SK-N-SH treated with all-trans-retinoic acid at 6 μM for 48 hours (cell line): Measurements from ENCODE around the gene OR7C2.

Experiments used
- ATAC-seq: fragments of 200-7000 bp; cut with Tn5 transposase; 3 replicates; pipeline ENCODE4 v1.9.1; 2020; ENCODE audit warnings: mild to moderate bottlenecking, moderate library complexity
- ARNTL ChIP-seq: fragments of 450-650 bp; formaldehyde crosslinking; IDR thresholded peaks from 2 replicates; pipeline ENCODE4 v1.5.0; 2020; ENCODE audit warnings: low read depth, mild to moderate bottlenecking, moderate library complexity, borderline replicate concordance
- BACH2 ChIP-seq: fragments of 250-450 bp; sonication (Bioruptor Pico); IDR thresholded peaks from 2 replicates; pipeline ENCODE4 v1.9.0; 2021; ENCODE audit warnings: mild to moderate bottlenecking, borderline replicate concordance
- CSDC2 ChIP-seq: fragments of 250-450 bp; sonication (Bioruptor Pico); IDR thresholded peaks from 2 replicates; pipeline ENCODE4 v1.5.0; 2020; ENCODE audit warnings: mild to moderate bottlenecking, moderate library complexity
- ESRRG ChIP-seq: fragments of 250-450 bp; sonication (Bioruptor Pico); IDR thresholded peaks from 2 replicates; pipeline ENCODE4 v1.6.1; 2021; ENCODE audit warnings: mild to moderate bottlenecking
- GLIS3 ChIP-seq: fragments of 250-450 bp; sonication (Bioruptor Pico); IDR thresholded peaks from 2 replicates; pipeline ENCODE4 v1.5.0; 2020; ENCODE audit warnings: mild to moderate bottlenecking, moderate library complexity
- ISL1 ChIP-seq: fragments of 250-450 bp; sonication (Bioruptor Pico); IDR thresholded peaks from 2 replicates; pipeline ENCODE4 v2.1.2; 2022; ENCODE audit warnings: mild to moderate bottlenecking, moderate library complexity
- OSR1 ChIP-seq: fragments of 250-450 bp; sonication (Bioruptor Pico); IDR thresholded peaks from 2 replicates; pipeline ENCODE4 v1.8.0; 2022; ENCODE audit warnings: moderate library complexity, mild to moderate bottlenecking, inconsistent platforms
- PPARA ChIP-seq: fragments of 250-450 bp; sonication (Bioruptor Pico); IDR thresholded peaks from 2 replicates; pipeline ENCODE4 v1.5.0; 2020; ENCODE audit warnings: mild to moderate bottlenecking, borderline replicate concordance
- RARB ChIP-seq: fragments of 250-450 bp; sonication (Bioruptor Pico); IDR thresholded peaks from 2 replicates; pipeline ENCODE4 v1.8.0; 2021; ENCODE audit warnings: mild to moderate bottlenecking, moderate library complexity
- SNAI2 ChIP-seq: fragments of 250-450 bp; sonication (Bioruptor Pico); IDR thresholded peaks from 2 replicates; pipeline ENCODE4 v1.5.0; 2020; ENCODE audit warnings: mild to moderate bottlenecking, moderate library complexity
- TCF4 ChIP-seq: fragments of 250-450 bp; sonication (Bioruptor Pico); IDR thresholded peaks from 2 replicates; pipeline ENCODE4 v1.8.0; 2021; ENCODE audit warnings: mild to moderate bottlenecking, moderate library complexity, borderline replicate concordance
- TOX ChIP-seq: fragments of 250-450 bp; sonication (Bioruptor Pico); IDR thresholded peaks from 2 replicates; pipeline ENCODE4 v1.8.0; 2021; ENCODE audit warnings: mild to moderate bottlenecking, moderate library complexity, borderline replicate concordance
- ZC3H10 ChIP-seq: fragments of 250-450 bp; sonication (Bioruptor Pico); IDR thresholded peaks from 2 replicates; pipeline ENCODE4 v1.5.1; 2021; ENCODE audit warnings: mild to moderate bottlenecking, moderate library complexity
- ZFP3 ChIP-seq: fragments of 250-450 bp; sonication (Bioruptor Pico); IDR thresholded peaks from 2 replicates; pipeline ENCODE4 v1.5.0; 2020; ENCODE audit warnings: mild to moderate bottlenecking, moderate library complexity
- ZFP30 ChIP-seq: fragments of 450-650 bp; formaldehyde crosslinking; IDR thresholded peaks from 2 replicates; pipeline ENCODE4 v1.5.0; 2022; ENCODE audit warnings: mild to moderate bottlenecking, moderate library complexity
- ZNF565 ChIP-seq: fragments of 450-650 bp; formaldehyde crosslinking; conservative IDR thresholded peaks from 2 replicates; pipeline ENCODE4 v1.5.0; 2020; ENCODE audit warnings: low read depth, mild to moderate bottlenecking, moderate library complexity
- ZNF70 ChIP-seq: fragments of 450-650 bp; formaldehyde crosslinking; IDR thresholded peaks from 2 replicates; pipeline ENCODE4 v1.5.0; 2020; ENCODE audit warnings: mild to moderate bottlenecking, moderate library complexity
- ZNF8 ChIP-seq: fragments of 450-650 bp; formaldehyde crosslinking; IDR thresholded peaks from 2 replicates; pipeline ENCODE4 v1.5.0; 2020; ENCODE audit warnings: mild to moderate bottlenecking, moderate library complexity
- TF ChIP-seq, protein P1 (sequence below): fragments of 250-450 bp; sonication (Bioruptor Pico); IDR thresholded peaks from 2 replicates; pipeline ENCODE4 v1.5.1; 2020; ENCODE audit warnings: low read depth, mild to moderate bottlenecking, moderate library complexity
- TF ChIP-seq, protein P2 (sequence below): fragments of 250-450 bp; sonication (Bioruptor Pico); IDR thresholded peaks from 2 replicates; pipeline ENCODE4 v1.5.1; 2021; ENCODE audit warnings: mild to moderate bottlenecking, moderate library complexity
- TF ChIP-seq, protein P3 (sequence below): fragments of 250-450 bp; sonication (Bioruptor Pico); IDR thresholded peaks from 2 replicates; pipeline ENCODE4 v1.5.0; 2020; ENCODE audit warnings: mild to moderate bottlenecking, moderate library complexity
- TF ChIP-seq, protein P4 (sequence below): fragments of 250-450 bp; sonication (Bioruptor Pico); IDR thresholded peaks from 2 replicates; pipeline ENCODE4 v1.8.0; 2021; ENCODE audit warnings: low read depth, mild to moderate bottlenecking, moderate library complexity, borderline replicate concordance
- TF ChIP-seq, protein P5 (sequence below): fragments of 250-450 bp; sonication (Bioruptor Pico); IDR thresholded peaks from 2 replicates; pipeline ENCODE4 v1.8.0; 2020; ENCODE audit warnings: mild to moderate bottlenecking, moderate library complexity, borderline replicate concordance

OR7C2 gene

DNA sequence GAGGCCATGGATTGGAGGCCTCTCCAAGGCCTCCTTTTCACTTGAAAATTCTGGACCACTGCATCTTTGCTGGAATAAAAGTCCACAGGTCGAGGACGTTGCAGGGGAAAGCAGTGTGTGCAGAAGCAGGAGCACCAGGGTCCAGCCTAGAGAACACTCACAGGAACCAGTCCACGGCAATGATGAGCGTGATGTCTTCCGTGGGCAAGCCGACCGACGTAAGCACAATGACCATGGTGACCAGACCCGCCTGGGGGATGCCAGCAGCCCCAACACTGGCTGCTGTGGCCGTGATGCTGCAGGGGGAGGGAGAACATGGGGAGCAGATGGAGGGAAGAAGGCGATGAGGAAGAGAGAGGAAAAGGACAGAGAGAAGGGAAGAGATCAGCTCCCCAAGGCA is 11.5 kb downstream of the OR7C2 start:
- TF ChIP-seq, protein P1, sequence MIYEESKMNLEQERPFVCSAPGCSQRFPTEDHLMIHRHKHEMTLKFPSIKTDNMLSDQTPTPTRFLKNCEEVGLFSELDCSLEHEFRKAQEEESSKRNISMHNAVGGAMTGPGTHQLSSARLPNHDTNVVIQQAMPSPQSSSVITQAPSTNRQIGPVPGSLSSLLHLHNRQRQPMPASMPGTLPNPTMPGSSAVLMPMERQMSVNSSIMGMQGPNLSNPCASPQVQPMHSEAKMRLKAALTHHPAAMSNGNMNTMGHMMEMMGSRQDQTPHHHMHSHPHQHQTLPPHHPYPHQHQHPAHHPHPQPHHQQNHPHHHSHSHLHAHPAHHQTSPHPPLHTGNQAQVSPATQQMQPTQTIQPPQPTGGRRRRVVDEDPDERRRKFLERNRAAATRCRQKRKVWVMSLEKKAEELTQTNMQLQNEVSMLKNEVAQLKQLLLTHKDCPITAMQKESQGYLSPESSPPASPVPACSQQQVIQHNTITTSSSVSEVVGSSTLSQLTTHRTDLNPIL (CRISPR knock-in tag) = no peak
- TF ChIP-seq ZFP3 (CRISPR knock-in tag) (no peak), PPARA (CRISPR knock-in tag) (no peak), ISL1 (CRISPR knock-in tag) (no peak), TOX (CRISPR knock-in tag) (no peak), ZC3H10 (CRISPR knock-in tag) (no peak), ARNTL (CRISPR knock-in tag) (no peak), OSR1 (no peak), ZFP30 (CRISPR knock-in tag) (no peak), BACH2 (no peak), TCF4 (no peak), ZNF70 (CRISPR knock-in tag) (no peak), GLIS3 (no peak)
- TF ChIP-seq, protein P2, sequence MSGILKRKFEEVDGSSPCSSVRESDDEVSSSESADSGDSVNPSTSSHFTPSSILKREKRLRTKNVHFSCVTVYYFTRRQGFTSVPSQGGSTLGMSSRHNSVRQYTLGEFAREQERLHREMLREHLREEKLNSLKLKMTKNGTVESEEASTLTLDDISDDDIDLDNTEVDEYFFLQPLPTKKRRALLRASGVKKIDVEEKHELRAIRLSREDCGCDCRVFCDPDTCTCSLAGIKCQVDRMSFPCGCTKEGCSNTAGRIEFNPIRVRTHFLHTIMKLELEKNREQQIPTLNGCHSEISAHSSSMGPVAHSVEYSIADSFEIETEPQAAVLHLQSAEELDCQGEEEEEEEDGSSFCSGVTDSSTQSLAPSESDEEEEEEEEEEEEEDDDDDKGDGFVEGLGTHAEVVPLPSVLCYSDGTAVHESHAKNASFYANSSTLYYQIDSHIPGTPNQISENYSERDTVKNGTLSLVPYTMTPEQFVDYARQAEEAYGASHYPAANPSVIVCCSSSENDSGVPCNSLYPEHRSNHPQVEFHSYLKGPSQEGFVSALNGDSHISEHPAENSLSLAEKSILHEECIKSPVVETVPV (CRISPR knock-in tag) = no peak

DNA sequence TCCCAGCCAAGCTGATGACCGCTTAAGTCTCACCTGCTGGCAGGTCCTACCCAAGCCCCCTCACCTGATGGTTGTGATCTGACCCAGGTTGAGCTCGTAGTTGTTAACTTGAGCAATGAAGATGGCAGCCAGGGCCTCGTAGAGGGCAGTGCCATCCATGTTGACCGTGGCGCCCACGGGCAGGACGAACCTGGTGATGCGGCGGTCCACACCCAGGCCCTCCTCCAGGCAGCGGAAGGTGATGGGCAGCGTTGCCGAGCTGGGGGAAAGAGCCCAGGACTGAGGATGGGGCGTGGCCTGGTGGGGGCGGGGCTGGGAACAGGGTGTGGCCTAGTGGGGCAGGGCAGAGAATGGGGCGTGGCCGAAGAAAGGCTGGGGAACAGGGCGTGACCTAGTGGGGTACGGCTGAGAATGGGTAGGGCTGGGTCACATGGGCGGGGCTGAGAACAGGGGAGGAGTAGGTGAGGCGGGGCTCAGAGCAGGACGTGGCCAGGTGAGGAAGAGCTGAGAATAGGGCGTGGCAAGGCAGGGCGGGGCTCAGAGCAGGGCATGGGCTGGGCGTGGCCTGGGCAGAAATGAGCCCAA is 12.9 kb downstream of the OR7C2 start:
- TF ChIP-seq ESRRG (no peak), ZNF8 (CRISPR knock-in tag) (no peak), ZFP30 (CRISPR knock-in tag) (no peak), TOX (CRISPR knock-in tag) (no peak), ZNF565 (CRISPR knock-in tag) (no peak), ZNF70 (CRISPR knock-in tag) (no peak), TCF4 (no peak), CSDC2 (CRISPR knock-in tag) (no peak), RARB (CRISPR knock-in tag) (no peak), SNAI2 (CRISPR knock-in tag) (no peak), ARNTL (CRISPR knock-in tag) (no peak), PPARA (CRISPR knock-in tag) (no peak), ISL1 (CRISPR knock-in tag) (no peak), OSR1 (no peak), GLIS3 (no peak)
- TF ChIP-seq, protein P3, sequence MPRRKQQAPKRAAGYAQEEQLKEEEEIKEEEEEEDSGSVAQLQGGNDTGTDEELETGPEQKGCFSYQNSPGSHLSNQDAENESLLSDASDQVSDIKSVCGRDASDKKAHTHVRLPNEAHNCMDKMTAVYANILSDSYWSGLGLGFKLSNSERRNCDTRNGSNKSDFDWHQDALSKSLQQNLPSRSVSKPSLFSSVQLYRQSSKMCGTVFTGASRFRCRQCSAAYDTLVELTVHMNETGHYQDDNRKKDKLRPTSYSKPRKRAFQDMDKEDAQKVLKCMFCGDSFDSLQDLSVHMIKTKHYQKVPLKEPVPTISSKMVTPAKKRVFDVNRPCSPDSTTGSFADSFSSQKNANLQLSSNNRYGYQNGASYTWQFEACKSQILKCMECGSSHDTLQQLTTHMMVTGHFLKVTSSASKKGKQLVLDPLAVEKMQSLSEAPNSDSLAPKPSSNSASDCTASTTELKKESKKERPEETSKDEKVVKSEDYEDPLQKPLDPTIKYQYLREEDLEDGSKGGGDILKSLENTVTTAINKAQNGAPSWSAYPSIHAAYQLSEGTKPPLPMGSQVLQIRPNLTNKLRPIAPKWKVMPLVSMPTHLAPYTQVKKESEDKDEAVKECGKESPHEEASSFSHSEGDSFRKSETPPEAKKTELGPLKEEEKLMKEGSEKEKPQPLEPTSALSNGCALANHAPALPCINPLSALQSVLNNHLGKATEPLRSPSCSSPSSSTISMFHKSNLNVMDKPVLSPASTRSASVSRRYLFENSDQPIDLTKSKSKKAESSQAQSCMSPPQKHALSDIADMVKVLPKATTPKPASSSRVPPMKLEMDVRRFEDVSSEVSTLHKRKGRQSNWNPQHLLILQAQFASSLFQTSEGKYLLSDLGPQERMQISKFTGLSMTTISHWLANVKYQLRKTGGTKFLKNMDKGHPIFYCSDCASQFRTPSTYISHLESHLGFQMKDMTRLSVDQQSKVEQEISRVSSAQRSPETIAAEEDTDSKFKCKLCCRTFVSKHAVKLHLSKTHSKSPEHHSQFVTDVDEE (CRISPR knock-in tag) = no peak
- TF ChIP-seq, protein P4, sequence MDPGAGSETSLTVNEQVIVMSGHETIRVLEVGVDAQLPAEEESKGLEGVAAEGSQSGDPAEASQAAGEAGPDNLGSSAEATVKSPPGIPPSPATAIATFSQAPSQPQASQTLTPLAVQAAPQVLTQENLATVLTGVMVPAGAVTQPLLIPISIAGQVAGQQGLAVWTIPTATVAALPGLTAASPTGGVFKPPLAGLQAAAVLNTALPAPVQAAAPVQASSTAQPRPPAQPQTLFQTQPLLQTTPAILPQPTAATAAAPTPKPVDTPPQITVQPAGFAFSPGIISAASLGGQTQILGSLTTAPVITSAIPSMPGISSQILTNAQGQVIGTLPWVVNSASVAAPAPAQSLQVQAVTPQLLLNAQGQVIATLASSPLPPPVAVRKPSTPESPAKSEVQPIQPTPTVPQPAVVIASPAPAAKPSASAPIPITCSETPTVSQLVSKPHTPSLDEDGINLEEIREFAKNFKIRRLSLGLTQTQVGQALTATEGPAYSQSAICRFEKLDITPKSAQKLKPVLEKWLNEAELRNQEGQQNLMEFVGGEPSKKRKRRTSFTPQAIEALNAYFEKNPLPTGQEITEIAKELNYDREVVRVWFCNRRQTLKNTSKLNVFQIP = no peak
- ATAC-seq = no peak

More for the DNA sequence above, 11.5 kb downstream of the OR7C2 start:
- no peak for ATAC-seq

DNA sequence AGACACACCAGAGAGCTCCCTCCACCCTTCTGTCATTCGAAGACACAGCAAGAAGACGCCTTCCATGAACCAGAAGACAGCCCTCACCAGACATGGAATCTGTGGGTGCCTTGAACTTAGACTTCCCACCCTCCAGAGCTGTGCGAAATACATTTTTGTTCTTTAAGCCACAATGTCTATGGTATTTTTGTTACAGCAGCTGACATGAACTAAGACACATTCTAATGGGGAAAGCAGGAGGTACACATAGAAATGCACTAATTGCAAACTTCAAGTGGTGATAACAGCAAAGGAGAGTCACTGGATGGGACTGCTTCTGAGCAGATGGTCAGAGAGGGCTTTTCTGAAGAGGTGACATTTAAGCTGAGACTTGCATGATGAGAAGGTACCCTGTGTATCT is 16.2 kb downstream of the OR7C2 start:
- ATAC-seq = no peak
- TF ChIP-seq ZNF8 (CRISPR knock-in tag) = no peak
- no peak for TF ChIP-seq TCF4
- no peak for TF ChIP-seq BACH2
- TF ChIP-seq ISL1 (CRISPR knock-in tag) = no peak
- no peak for TF ChIP-seq ZFP3 (CRISPR knock-in tag)
- TF ChIP-seq SNAI2 (CRISPR knock-in tag) = no peak
- TF ChIP-seq, all 23 proteins: peak for 0

DNA sequence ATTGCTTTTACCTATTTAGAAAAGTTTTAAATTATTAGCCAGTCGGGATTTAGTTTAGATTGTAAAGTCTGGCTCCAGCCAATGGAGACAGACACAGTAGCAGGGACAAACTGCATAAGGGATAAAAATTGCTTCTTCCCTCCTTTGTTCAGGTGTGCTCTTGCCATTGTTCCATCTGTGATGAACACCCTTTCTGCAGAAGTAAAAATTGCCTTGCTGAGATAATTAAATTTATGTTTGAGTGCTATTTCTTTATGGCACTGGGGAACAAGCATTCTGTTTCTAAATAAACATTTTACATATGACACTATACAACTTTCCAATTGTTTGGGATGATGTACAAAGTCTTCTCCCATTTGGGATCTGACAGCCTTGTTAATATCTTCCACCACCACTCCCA is 18.0 kb downstream of the OR7C2 start:
- ATAC-seq = no peak
- TF ChIP-seq ARNTL (CRISPR knock-in tag) (no peak), ZFP3 (CRISPR knock-in tag) (no peak), TOX (CRISPR knock-in tag) (no peak), OSR1 (no peak), ESRRG (no peak), SNAI2 (CRISPR knock-in tag) (no peak), ISL1 (CRISPR knock-in tag) (no peak), ZC3H10 (CRISPR knock-in tag) (no peak), ZNF70 (CRISPR knock-in tag) (no peak), CSDC2 (CRISPR knock-in tag) (no peak), BACH2 (no peak), TCF4 (no peak), ZFP30 (CRISPR knock-in tag) (no peak)
- TF ChIP-seq, protein P5, sequence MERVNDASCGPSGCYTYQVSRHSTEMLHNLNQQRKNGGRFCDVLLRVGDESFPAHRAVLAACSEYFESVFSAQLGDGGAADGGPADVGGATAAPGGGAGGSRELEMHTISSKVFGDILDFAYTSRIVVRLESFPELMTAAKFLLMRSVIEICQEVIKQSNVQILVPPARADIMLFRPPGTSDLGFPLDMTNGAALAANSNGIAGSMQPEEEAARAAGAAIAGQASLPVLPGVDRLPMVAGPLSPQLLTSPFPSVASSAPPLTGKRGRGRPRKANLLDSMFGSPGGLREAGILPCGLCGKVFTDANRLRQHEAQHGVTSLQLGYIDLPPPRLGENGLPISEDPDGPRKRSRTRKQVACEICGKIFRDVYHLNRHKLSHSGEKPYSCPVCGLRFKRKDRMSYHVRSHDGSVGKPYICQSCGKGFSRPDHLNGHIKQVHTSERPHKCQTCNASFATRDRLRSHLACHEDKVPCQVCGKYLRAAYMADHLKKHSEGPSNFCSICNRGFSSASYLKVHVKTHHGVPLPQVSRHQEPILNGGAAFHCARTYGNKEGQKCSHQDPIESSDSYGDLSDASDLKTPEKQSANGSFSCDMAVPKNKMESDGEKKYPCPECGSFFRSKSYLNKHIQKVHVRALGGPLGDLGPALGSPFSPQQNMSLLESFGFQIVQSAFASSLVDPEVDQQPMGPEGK = no peak
- TF ChIP-seq, protein P3 (CRISPR knock-in tag) = no peak
